B cell (primary cell): Measurements from ENCODE around the gene ANGPTL8.

Experiments used
- CTCF ChIP-seq: fragments of 200-600 bp; IDR thresholded peaks from one replicate; pipeline ENCODE4 v1.8.0; 2022; ENCODE audit warnings: antibody characterized with exemption, mild to moderate bottlenecking
- EZH2 ChIP-seq: IDR thresholded peaks from 2 replicates; pipeline ENCODE4 v1.6.1; 2012; ENCODE audit warnings: borderline replicate concordance, low read depth, mild to moderate bottlenecking, moderate library complexity, low read length; ENCODE audit not compliant: insufficient read depth, poor library complexity, severe bottlenecking

GRCh38 chr19:11267316-11268085 is 28.1 kb downstream of the ANGPTL8 start:
- TF ChIP-seq CTCF (no peak), EZH2 (no peak)
